Activated T-cell treated with anti-CD3 and anti-CD28 coated beads for 4 hours (primary cell): ENCODE data around the gene CITED4.

ENCODE experiments used
- DNase-seq: peaks from one replicate; pipeline ENCODE4 v3.0.0-alpha.2; 2020

CITED4 gene

GRCh38 chr1:40851643-40852042, 10.5 kb downstream of the CITED4 start:
- DNase-seq = no peak

DNA sequence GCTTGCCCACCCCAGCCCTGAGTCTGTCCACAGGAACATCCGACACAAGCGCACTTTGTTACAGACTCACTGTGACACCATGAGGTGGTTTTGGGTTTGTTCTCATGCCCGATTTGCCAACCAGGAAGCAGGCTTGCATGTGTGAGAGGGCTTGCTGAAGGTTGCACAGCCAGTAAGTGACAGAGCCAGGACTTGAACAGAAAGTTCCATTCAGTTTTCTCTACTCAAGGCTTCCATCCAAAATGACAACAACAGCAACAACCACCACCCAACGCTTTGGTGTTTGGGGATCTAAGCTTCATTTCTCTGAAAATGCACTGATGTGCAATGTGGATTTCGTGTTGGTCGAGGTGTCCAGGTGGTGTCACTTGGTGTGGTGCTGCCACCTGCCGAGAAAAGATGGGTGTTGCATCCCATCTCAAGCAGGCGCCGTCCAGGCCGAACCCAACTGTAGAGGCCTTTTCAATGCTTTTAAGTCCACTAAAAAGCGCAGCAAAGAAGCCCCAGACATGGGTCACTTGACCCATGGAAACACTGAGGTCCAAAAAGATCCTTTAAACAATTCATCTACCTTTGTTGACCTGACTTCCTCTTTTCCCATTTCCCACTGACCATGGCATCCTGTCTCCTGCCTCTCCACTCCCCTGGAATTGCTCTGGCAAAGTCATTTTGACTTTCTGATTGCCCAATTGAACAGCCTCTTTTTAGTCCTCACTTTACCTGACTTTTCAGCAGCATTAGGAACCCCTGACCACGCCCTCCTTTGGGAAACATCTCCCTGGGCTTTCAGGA, 12.2 kb downstream of the CITED4 start:
- DNase-seq = peak; percentile 72

DNA sequence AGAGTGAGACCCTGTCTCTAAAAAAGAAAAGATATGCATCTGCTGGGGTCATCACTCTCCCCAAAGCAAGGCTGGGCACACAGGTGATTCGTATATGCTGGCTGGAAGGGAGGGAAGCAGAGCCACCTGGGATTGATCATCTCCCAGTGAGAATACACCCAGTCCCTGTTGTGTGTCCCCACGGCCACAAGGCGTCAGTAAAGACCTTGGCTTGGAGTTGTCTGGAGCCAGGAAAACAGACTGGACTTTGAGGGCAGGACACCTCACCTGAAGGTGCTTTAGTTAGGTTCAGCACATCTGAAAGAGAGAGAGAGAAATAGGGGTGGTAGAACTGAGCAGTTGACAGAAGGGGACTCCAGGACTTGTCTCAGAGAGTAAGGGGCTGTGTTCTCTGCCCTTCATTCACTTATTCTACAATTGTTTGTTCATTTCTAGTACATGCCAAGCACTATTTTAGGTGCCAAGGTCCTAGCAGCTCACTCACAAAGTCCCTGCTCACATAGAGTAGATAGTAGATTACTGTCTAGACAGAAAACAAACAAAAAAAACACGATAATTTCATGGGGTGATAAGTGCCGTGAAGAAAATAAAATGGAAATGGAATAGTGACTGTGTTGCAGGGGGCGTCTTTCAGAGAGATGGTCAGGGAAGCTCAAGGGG, 13.5 kb downstream of the CITED4 start:
- no peak for DNase-seq

GRCh38 chr1:40847023-40847745, 15.0 kb downstream of the CITED4 start:
- DNase-seq = no peak

DNA sequence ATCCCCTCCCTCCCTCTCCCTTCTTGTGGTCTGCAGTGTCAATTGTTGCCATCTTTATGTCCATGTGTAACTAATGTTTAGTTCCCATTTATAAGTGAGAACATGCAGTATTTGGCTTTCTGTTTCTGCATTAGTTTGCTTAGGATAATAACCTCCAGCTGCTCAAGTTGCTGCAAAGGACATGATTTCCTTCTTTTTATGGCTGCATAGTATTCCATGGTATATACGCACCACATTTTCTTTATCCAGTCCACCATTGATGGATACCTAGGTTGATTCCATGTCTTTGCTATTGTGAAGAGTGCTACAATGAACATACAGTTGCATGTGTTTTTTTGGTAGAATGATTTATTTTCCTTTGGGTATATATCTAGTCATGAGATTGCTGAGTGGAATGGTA, 16.3 kb downstream of the CITED4 start:
- no peak for DNase-seq

DNA sequence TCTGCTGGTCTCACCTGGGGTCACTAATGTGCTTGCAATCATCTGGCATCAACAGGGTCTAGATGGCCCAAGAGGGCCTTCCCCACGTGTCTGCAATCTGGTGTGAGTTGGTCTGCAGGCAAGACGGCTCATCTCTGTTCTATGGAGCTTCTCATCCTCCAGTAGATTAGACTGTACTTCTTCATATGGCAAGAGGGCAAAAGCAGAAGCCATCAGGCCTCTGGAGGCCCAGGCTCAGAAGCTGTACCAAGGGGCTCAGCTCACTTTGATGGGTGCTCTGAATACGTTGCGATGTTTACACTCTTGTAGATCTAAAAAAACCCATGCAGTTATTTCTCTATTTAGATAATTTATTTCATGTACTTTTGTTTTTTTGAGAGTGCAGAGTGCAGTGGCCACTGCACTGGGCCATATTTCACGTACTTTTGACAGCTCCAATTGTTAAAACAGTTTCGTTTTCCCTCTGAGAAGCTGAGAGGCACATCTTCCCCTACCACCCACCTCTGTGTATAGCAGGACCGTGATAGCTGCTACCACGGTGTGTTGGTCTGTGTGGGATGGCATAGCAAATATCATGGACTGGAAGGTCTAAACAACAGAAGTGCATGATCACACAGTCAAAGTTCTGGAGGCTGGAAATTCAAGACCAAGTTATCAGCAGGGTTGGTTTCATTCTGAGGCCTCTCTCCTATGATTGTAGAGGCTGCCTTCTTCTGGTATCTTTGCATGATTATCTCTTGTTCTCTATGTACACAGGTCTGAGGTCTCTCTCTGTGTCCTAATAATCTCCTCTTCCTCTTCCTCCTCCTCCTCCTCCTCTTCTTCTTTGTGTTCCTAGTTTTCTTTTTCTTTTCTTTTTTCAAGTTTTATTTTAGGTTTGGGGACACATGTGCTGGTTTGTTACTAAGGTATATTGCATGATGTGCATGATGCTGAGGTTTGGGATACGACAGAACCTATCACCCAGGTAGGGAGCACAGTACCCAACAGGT, 17.0 kb downstream of the CITED4 start:
- DNase-seq = no peak

DNA sequence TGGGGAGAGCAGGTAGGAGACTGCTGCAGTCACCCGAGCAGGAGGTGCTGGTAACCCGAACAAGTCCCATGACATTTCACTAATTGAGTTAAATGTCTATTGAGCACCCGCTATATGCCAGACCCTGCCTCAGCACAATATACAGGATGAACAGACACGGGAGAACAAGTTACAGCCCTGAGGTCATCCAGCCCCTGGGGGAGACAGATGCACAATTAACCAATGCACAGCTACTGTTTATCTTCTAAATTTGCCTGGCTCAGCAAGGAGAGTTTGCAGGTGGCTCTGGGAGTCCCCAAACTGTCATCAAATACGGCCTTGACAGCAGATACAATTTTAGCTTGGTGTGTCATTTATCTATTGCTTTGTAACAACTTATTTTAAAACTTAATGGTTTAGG, 18.1 kb downstream of the CITED4 start:
- no peak for DNase-seq

DNA sequence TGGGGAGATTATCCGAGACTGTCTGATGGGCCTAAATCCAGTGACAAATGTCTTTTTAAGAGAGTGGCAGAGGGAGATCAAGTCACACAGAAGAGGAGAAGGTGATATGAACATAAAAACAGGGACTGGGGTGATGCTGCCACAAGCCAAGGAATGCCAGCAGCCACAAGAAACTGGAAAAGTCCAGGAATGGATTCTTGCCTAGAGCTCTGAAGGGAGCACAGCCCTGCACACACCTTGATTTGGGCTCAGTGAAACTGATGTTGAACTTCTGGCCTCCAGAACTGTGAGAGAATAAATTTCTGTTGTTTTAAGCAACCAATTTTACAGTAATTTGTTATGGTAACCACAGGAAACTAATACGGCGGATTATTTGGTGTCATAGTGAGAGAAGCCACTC, 19.5 kb downstream of the CITED4 start:
- DNase-seq = no peak

DNA sequence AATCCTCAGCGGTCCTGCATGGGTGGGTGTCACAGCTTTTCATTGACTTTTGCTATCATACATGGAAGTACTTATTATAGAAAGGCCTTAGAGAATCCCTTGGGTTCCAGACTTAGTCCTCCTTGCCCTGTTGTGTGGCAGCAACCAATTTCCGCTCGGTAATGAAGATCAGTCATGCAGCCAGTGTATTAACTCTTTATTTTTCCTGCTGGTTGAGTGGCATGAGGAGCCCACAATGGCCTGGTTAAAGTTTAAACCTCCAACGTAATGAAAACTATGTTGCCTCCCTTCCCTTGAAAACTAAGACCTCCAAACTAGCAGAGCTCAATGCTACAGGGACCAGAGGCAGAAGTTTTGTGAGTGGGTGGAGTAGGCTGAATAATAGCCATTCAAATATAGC, 20.0 kb downstream of the CITED4 start:
- no peak for DNase-seq

- DNase-seq = no peak
Measured at GRCh38 chr1:40841602-40842001, 20.6 kb downstream of the CITED4 start.

GRCh38 chr1:40840526-40841323, 21.4 kb downstream of the CITED4 start:
- no peak for DNase-seq

DNA sequence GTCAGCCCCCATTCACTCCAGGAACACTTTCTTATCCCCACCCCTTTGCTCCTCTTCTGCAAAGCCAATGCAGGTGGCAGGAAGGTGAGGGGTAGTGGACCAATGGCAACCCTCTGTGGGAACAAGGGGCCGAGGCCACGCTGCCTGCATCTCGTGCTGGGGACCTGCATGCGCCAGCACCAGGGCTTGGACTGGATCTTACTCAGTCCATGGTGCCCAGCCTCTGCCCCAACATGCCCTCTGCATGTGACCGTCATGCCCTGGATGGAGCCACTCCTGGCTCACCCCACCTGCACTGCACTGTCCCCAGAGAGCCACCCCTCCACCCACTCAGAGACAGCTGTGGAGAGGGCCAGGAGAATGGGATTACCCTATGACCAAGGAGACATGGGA, 22.2 kb downstream of the CITED4 start:
- DNase-seq = no peak

DNA sequence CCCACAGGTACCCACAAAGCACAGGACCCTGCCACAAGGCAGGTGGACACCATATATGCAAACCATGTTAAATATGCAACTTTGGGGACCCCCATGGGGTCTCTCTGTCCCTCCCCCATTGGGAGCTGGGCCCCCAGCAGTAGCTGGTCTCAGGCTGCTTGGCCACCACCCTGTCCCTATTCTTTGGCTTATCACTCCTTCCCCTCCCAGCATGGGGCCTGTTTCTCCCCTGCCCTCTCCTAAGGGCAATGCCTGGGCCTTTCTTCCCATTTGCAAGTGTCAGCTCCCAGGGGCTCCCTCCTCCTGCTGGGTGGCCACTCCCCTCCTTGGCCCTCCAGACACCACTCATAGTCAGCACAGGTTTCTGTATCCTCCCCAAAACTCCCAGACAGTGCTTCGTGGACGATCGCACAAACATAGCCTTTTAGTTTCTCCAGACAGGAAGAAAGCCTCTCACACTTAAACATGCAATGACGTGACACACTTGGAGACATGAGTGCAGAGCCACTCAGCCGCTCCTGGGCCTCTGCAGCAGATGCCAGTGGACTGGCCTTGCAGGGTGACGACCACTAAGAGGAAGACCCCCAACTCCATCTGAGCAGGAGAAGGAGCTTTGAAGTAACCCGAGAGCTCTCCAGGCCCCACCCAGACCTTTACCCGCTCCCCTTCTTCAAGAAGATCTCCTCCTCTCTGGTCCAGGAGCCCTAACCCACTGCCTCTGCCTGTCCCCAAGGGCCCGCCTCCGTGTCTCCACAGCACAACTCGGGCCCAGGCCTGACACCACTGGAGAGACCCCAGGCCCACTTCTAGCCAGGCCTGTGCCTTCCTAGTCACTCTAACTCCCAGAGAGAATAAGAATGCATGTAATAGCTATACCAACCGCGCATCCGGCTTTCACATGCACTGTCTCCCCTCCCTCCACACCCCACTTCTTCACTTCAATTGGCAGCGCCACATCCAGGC, 22.9 kb downstream of the CITED4 start:
- no peak for DNase-seq

DNA sequence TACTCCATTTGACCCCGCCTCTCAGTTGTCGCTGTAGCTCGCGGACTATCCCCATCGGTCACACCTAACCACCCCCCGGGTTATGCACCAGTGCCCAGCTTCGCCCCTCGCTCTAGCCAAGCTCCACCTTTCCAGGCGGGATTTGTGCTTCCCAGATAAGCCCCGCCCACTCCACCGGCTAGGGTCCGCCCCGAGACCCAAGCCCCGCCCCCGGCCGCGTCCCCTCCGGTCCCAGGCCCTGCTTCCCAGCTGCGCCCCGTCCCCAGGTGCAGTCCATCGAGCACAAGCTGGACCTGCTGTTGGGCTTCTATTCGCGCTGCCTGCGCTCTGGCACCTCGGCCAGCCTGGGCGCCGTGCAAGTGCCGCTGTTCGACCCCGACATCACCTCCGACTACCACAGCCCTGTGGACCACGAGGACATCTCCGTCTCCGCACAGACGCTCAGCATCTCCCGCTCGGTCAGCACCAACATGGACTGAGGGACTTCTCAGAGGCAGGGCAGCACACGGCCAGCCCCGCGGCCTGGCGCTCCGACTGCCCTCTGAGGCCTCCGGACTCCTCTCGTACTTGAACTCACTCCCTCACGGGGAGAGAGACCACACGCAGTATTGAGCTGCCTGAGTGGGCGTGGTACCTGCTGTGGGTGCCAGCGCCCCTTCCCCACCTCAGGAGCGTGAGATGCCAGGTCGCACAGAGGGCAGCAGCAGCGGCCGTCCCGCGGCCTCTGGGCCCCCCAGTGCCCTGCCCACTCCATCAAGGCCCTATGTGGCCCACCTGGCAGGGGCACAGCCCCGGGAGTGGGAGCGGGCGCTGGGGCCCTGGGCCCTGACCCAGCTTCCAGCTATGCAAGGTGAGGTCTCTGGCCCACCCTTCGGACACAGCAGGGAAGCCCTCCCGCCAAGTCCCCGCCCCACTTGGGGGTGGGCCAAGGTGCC, 23.9 kb downstream of the CITED4 start:
- no peak for DNase-seq

GRCh38 chr1:40837601-40838000, 24.6 kb downstream of the CITED4 start:
- no peak for DNase-seq

DNA sequence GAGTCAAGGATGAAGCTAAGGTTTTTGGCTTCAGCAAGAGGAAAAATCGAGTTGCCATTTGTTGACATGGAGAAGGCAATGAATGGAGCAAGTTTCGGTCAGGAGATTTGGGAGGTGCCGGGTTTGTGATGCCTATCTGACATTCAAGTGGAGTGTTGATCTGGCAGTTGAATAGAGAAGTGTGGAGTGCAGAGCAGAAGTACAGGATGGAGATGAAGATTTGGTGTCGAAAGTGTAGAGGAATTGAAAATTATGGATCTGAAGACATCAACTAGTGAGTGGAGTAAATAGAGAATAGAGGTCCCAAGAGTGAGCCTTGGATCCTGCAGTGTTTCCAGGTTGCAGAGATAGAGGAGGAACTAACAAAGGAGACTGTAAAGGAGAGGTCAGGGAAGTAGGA, 25.9 kb downstream of the CITED4 start:
- no peak for DNase-seq

DNA sequence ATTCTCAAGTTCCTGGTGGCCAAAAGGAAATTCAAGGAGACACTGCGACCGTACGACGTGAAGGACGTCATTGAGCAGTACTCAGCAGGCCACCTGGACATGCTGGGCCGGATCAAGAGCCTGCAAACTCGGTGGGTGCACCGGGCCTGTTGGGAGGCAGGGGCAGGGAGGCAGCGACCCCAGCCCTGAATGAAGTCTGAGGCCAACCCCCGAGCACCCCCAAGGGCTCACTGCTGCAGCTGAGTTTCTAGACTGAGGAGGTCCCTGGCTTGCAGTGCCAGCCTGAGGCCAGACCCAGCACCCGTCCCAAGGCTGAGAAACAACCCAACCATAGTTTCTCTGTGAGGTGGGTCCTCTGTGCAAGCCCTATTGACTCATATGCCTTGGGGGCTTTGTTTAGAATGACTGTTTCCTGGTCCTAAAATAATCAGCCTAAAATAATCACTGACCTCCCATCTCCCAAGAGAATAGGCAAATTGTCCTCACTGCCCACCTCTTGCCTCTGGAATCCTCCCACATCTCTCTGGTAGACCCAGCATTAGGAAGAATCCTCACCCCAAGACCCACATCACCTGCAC, 27.1 kb downstream of the CITED4 start:
- DNase-seq = no peak

GRCh38 chr1:40833979-40834378, 28.2 kb downstream of the CITED4 start:
- DNase-seq = no peak
